HEK293T (cell line): ENCODE results near the gene TANC1.

Source experiments
- CTBP1 ChIP-seq: fragments of 450-650 bp; IDR thresholded peaks from 2 replicates; pipeline ENCODE4 v1.6.1; 2016; ENCODE audit warnings: borderline replicate concordance
- TF ChIP-seq, protein P1 (sequence below): fragments of 450-650 bp; IDR thresholded peaks from 2 replicates; pipeline ENCODE4 v1.6.1; 2016

DNA sequence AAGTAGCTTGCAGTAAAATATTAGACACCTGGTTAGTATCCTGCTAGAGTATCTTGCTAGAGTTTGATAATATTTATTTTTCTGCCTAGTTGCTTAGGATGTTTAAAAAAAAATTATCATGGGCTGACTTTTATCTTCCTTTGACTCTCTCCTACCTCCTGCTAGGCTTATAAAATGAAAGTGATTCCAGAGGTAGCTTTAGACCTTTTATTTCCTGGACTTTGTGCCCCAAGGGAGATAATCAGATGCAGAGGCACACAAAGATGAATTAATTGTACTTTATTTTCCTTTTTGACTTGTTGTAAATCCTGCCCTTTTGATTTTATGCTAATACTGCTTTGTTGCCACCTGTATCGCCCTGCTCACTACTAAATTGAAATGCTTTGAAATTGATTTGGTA is 187.4 kb downstream of the TANC1 start:
- TF ChIP-seq, protein P1, sequence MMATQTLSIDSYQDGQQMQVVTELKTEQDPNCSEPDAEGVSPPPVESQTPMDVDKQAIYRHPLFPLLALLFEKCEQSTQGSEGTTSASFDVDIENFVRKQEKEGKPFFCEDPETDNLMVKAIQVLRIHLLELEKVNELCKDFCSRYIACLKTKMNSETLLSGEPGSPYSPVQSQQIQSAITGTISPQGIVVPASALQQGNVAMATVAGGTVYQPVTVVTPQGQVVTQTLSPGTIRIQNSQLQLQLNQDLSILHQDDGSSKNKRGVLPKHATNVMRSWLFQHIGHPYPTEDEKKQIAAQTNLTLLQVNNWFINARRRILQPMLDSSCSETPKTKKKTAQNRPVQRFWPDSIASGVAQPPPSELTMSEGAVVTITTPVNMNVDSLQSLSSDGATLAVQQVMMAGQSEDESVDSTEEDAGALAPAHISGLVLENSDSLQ: no peak
- no peak for TF ChIP-seq CTBP1
